Loucy (cell line): ENCODE results near the gene GABARAPL2.

Source experiments
- EZH2phosphoT487 ChIP-seq: fragments of 200-600 bp; IDR thresholded peaks from 2 replicates; pipeline ENCODE4 v1.6.1; 2018; ENCODE audit warnings: antibody characterized with exemption, mild to moderate bottlenecking, moderate library complexity, borderline replicate concordance
- TF ChIP-seq, protein P1 (sequence below): fragments of 200-600 bp; sonication (generic); conservative IDR thresholded peaks from 2 replicates; pipeline ENCODE4 v1.5.1; 2014; ENCODE audit warnings: mild to moderate bottlenecking, antibody characterized with exemption, low read length

DNA sequence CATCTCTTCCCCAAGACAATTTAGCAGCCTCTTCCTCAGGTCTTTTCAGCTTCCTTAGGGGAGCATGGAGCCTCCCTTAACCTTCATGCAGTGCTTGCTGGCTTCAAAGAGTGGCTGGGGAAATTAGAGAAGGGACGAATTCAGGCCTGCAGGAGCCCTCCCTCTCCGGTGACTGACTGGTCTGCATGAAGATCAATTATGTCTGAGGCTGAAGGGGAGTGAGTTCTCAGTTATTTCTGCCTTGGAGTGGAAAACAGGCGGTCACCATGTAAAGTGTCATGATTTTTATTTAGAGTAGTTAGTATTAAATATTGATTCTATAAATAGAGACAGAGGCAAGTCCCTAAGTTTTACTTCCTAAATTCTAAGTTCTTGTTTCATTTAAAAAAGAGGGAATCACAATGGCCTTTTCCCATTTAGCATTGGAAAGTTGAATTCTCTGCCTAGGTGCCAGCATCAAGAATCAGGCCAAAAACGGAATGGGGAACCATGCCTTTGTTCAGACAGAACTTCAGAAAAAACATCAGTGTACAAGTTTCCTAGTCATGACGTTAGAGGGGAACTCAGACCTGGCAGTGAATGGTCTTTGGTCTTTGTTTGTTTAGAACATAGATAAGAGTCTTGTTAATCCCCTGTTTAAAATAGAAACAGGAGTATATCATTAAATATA, 4.4 kb downstream of the GABARAPL2 start:
- TF ChIP-seq EZH2phosphoT487, result no peak
- TF ChIP-seq, protein P1, sequence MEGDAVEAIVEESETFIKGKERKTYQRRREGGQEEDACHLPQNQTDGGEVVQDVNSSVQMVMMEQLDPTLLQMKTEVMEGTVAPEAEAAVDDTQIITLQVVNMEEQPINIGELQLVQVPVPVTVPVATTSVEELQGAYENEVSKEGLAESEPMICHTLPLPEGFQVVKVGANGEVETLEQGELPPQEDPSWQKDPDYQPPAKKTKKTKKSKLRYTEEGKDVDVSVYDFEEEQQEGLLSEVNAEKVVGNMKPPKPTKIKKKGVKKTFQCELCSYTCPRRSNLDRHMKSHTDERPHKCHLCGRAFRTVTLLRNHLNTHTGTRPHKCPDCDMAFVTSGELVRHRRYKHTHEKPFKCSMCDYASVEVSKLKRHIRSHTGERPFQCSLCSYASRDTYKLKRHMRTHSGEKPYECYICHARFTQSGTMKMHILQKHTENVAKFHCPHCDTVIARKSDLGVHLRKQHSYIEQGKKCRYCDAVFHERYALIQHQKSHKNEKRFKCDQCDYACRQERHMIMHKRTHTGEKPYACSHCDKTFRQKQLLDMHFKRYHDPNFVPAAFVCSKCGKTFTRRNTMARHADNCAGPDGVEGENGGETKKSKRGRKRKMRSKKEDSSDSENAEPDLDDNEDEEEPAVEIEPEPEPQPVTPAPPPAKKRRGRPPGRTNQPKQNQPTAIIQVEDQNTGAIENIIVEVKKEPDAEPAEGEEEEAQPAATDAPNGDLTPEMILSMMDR, result no peak
